Vagina (tissue), 2 donors: ENCODE results near the gene CRTC2. TPM values are rescaled to one million over a fixed set of nuclear protein-coding genes. Genes with fewer than 3 reads are reported as not detected.
"Not testable (repeated sequence)": the region's sequence is repeated elsewhere in the genome, so short reads cannot be mapped to it uniquely, and the experiment has no call there.

Source experiments
- DNase-seq, 2 donors: peaks; one replicate each; pipeline ENCODE4 v3.0.0-alpha.2; 2017; ENCODE audit errors: extremely low spot score in 2 of 2
- H3K27ac ChIP-seq: fragments of 200-600 bp; sonication (generic); one replicate; pipeline ENCODE4 v1.5.1; 2019
- H3K27me3 ChIP-seq: fragments of 200-600 bp; sonication (generic); one replicate; pipeline ENCODE4 v1.5.1; 2019
- H3K36me3 ChIP-seq, 2 donors: fragments of 200-600 bp; sonication (generic); one replicate each; pipeline ENCODE4 v1.5.1; 2017 to 2019
- H3K4me1 ChIP-seq: fragments of 200-600 bp; sonication (generic); one replicate; pipeline ENCODE4 v1.5.1; 2019
- H3K4me3 ChIP-seq, 2 donors: fragments of 200-600 bp; sonication (generic); 1 replicate in 1 of 2; 2 replicates in 1 of 2; pipeline ENCODE4 v1.5.1; 2016 to 2019
- H3K9me3 ChIP-seq: fragments of 200-600 bp; sonication (generic); one replicate; pipeline ENCODE4 v1.5.1; 2019
- POLR2A ChIP-seq, 2 donors: fragments of 450-650 bp; IDR thresholded peaks; one replicate each; pipeline ENCODE4 v1.6.1; 2017; ENCODE audit warnings: antibody characterized with exemption in 2 of 2, mild to moderate bottlenecking in 2 of 2, moderate library complexity in 2 of 2
- POLR2AphosphoS5 ChIP-seq, 2 donors: sonication (generic); formaldehyde crosslinking; IDR thresholded peaks; one replicate each; pipeline ENCODE4 v1.9.0; 2017; ENCODE audit warnings: antibody characterized with exemption in 2 of 2, mild to moderate bottlenecking in 2 of 2, low read depth in 1 of 2; ENCODE audit not compliant: insufficient read depth in 1 of 2
- intact Hi-C: fragments of 100-400 bp; cut with DNase I; formaldehyde crosslinking; loops from one replicate; pipeline ENCODE4 v1.15.1; 2023
- total RNA-seq: library from RNA; depleted of rRNA; stranded (reverse); fragments of >200 nt; gene quantifications from one replicate; pipeline ENCODE4 v1.2.3, GENCODE V29; 2016
- TF ChIP-seq, protein P1 (sequence below), 3 experiments: fragments of 450-650 bp in 2 of 3; fragments of 200-600 bp in 1 of 3; sonication (generic) in 1 of 3; IDR thresholded peaks; one replicate each; pipeline ENCODE4 v1.5.1; 2017 to 2019; ENCODE audit warnings: antibody characterized with exemption in 3 of 3, mild to moderate bottlenecking in 2 of 3, moderate library complexity in 2 of 3

The CRTC2 gene
- total RNA-seq, 1 donor from 2014 or later = 19.2 TPM

DNA sequence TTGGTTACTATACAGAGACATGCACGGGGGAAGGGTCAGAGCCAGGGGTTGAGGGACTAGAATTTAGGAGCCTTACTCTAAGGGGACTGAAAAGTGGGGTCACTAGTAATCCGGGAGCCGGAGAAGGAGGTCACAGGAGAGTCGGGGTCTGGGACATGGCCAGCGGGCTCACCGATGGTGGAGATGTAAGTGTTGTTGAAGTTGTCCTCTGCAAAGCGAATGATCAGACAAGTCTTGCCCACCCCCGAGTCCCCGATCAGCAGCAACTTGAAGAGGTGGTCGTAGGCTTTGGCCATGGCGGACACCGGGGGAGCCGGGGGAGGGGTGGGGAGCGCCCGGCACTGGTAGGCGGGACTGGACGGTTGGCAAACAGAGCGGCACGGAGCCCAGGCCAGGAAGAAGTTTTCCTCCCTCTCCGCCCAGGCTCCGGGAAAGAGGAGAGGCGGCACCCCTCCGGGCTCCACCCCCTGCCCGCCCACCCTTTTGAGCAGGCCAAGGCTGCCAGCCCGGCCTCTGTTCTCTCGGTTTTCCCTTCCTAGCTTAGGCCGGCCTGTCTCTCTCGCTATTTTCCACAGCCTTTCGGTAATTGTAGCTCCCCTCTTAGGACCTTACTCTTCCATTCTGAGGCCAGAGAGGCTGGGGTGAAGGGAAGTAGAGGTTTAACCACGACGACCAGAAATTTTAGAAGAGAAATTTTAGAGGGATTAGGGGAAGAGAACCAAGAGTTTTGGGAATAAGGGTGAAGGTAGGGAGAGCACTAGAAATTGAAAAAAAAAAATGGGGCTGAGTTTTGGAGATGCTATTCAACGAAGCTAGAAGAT, 27.7 kb upstream of the CRTC2 start, which contains the start of gene RAB13:
RAB13 (minus strand) TSS at position 399 of the 821 bp plus-strand sequence; CDS start at position 296, 103 bp downstream.
- Histone ChIP-seq H3K36me3 (peaks cover 0 to 20% of the 10 kb centered on the region in 2 donors), H3K9me3 (no peaks in the 10 kb centered on the region), H3K27ac (peak within 1 kb of the TSS; percentile 95), H3K27me3 (no peaks in the 10 kb centered on the region), H3K4me1 (peaks cover 25% of the 10 kb centered on the region), H3K4me3 (peak within 1 kb of the TSS; percentile 60 to 64)
- intact Hi-C loops = loop anchor here (5.0 kb wide), 2 partner anchors 39 to 189 kb away; partner anchors contain the start of gene DENND4B
- TF ChIP-seq, protein P1, sequence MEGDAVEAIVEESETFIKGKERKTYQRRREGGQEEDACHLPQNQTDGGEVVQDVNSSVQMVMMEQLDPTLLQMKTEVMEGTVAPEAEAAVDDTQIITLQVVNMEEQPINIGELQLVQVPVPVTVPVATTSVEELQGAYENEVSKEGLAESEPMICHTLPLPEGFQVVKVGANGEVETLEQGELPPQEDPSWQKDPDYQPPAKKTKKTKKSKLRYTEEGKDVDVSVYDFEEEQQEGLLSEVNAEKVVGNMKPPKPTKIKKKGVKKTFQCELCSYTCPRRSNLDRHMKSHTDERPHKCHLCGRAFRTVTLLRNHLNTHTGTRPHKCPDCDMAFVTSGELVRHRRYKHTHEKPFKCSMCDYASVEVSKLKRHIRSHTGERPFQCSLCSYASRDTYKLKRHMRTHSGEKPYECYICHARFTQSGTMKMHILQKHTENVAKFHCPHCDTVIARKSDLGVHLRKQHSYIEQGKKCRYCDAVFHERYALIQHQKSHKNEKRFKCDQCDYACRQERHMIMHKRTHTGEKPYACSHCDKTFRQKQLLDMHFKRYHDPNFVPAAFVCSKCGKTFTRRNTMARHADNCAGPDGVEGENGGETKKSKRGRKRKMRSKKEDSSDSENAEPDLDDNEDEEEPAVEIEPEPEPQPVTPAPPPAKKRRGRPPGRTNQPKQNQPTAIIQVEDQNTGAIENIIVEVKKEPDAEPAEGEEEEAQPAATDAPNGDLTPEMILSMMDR (IDR thresholded peaks at IDR 0.05) = no peak
- TF ChIP-seq POLR2AphosphoS5 (IDR thresholded peaks at IDR 0.05; ENCODE audit: insufficient read depth in 1 of 2, low read depth in 1 of 2) = peak in 1 of 2 donors; percentile 84
- peak in 1 of 2 donors; percentile 30 for TF ChIP-seq POLR2A (IDR thresholded peaks at IDR 0.05)
- peak in 1 of 2 donors; percentile 97 for DNase-seq

DNA sequence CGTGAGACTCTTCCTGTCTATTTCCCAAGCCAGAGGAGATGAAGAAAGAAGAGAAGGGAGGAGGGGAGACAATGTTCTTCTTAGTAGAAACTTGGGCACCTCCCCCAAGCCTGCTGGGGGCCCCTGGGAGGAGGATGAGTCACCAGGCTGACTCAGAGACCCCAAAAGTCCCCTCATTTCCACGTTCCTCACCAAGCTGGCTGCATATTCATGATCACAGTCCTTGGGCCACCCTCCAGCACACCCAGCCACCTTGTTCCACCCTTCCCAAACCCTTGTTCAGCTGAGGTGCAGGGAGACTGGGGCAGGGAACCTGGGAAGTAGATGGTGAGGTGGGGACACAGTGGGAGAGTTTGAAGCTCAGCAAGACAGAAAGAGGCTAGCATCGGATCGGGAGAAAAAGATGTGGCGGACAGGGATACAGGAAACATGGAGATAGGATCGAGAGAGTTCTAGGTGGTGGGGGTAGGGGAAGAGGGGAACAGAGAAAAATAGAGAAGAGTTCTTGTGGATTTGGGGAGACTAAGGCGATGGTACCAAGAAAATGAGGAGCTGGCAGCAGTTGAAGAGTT, 27.0 kb upstream of the CRTC2 start:
- Histone ChIP-seq H3K9me3 (no peaks in the 10 kb centered on the region), H3K27ac (peak overlapping the region; percentile 95), H3K27me3 (no peaks in the 10 kb centered on the region), H3K4me3 (peak overlapping the region; percentile 60 to 64), H3K36me3 (peaks cover 0 to 27% of the 10 kb centered on the region in 2 donors), H3K4me1 (peaks cover 25% of the 10 kb centered on the region)
- intact Hi-C loops = loop anchor here (5.0 kb wide), 2 partner anchors 38 to 188 kb away; partner anchors contain the start of gene DENND4B
- peak in 1 of 2 donors; percentile 94 for DNase-seq
- TF ChIP-seq POLR2AphosphoS5 (IDR thresholded peaks at IDR 0.05; ENCODE audit: insufficient read depth in 1 of 2, low read depth in 1 of 2) (peak in 1 of 2 donors; percentile 42), POLR2A (IDR thresholded peaks at IDR 0.05) (peak in 1 of 2 donors; percentile 7)
- TF ChIP-seq, protein P1 (IDR thresholded peaks at IDR 0.05) = no peak

DNA sequence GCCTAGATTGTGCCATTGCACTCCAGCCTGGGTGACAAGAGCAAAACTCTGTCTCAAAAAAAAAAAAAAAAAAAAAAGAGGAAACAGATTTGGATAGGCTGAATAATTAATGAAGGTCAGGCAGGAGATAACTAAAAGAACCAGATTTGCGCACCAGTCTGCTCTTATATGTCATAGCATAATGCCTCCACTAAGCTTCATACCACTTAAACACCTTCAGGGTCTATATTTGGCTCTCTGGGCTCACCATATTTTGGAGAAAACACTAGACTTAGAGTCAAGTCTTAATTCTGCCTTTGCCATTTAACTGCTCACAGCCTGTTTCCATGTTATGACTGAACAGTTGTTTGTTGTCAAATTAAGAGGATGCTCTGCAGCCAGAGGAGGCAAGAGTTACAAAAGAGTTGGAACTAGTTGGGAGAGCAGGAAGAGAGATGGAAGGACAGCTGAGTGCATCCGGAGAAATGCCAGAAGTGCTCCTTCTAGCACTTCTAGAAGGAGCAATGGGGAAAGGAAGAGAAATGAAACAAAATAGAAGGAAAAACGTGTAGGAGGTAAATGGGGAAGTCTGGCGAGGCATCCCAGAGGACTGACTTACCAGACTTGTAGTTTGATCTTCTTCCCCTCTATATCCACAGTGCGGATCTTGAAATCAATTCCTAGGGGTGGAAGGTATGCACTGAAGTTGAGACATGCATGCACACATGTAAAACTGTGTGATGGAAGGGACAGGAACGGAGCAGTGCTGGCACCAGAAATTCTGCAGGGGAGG, 25.9 kb upstream of the CRTC2 start:
- intact Hi-C loops = no loop called here
- no peaks in the 10 kb centered on the region for H3K27me3 ChIP-seq
- DNase-seq = no peak
- H3K27ac ChIP-seq = peak overlapping the region; percentile 95
- H3K9me3 ChIP-seq = no peaks in the 10 kb centered on the region
- peaks cover 20% of the 10 kb centered on the region for H3K4me1 ChIP-seq
- no peak for TF ChIP-seq POLR2AphosphoS5 (IDR thresholded peaks at IDR 0.05; ENCODE audit: insufficient read depth in 1 of 2, low read depth in 1 of 2)
- TF ChIP-seq, protein P1 (IDR thresholded peaks at IDR 0.05) = peak in 1 of 3 experiments; percentile 17
- no peak for TF ChIP-seq POLR2A (IDR thresholded peaks at IDR 0.05)
- H3K4me3 ChIP-seq = peak overlapping the region; percentile 60 to 64
- H3K36me3 ChIP-seq = peaks cover 0 to 33% of the 10 kb centered on the region in 2 donors

DNA sequence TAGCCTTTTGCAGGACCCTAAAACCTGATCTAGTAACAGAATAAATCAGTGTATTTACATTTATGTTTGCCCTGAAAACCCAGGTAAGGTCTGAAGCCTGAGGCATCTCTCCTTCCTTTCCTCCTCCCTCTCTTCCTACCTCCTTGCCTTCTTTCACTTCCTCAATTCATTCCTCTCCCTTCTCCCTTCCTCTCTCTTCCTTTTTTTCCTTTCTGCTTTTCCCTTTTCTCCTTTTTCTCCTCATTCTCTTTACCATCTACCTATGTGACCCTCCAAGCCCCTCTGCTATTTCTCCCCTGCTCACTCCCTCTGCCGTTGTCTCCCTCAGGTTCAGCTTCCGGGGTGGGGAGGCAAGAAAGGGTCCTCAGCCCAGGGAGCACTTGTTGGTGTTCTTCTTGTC, 23.3 kb upstream of the CRTC2 start:
- intact Hi-C loops, H3K27me3 ChIP-seq, H3K27ac ChIP-seq, H3K4me3 ChIP-seq, DNase-seq, H3K9me3 ChIP-seq: not testable (repeated sequence)
- H3K36me3 ChIP-seq = peaks cover 0 to 33% of the 10 kb centered on the region in 2 donors
- H3K4me1 ChIP-seq = peaks cover 23% of the 10 kb centered on the region

DNA sequence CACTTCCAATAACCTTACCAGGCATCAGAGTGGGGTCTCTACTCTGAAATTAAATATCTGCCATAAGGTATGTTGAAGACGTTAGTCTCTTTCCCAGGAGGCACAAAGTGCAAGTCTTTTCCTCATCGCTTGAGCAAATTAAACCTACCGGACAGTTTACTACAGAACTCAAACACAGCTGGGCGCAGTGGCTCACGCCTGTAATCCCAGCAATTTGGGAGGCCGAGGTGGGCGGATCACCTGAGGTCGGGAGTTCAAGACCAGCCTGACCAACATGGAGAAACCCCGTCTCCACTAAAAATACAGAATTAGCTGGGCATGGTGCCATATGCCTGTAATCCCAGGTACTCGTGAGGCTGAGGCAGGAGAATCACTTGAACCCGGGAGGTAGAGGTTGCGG, 20.7 kb upstream of the CRTC2 start:
- H3K4me3 ChIP-seq, H3K27me3 ChIP-seq, intact Hi-C loops, H3K9me3 ChIP-seq, DNase-seq, H3K27ac ChIP-seq: not testable (repeated sequence)
- Histone ChIP-seq H3K4me1 (peaks cover 23% of the 10 kb centered on the region), H3K36me3 (peaks cover 0 to 56% of the 10 kb centered on the region in 2 donors)
